HepG2 (cell line): ENCODE results near the gene VRK3. TPM values are rescaled to one million over a fixed set of nuclear protein-coding genes. Genes with fewer than 3 reads are reported as not detected.

Experiments used
- DMAP1 ChIP-seq: IDR thresholded peaks from 2 replicates; pipeline ENCODE4 v1.6.1; 2016
- ETV5 ChIP-seq: IDR thresholded peaks from 2 replicates; pipeline ENCODE4 v1.6.1; 2018; ENCODE audit warnings: missing biosample characterization, missing genetic modification reagents, inconsistent platforms, borderline replicate concordance
- FOXA3 ChIP-seq: IDR thresholded peaks from 2 replicates; pipeline ENCODE4 v1.6.1; 2016; ENCODE audit warnings: missing genetic modification reagents, missing compliant biosample characterization
- GPBP1L1 ChIP-seq: sonication (generic); formaldehyde crosslinking; IDR thresholded peaks from 2 replicates; pipeline ENCODE4 v1.5.0; 2020; ENCODE audit warnings: mild to moderate bottlenecking, missing genetic modification reagents
- HMGA1 ChIP-seq: sonication (generic); formaldehyde crosslinking; conservative IDR thresholded peaks from 2 replicates; pipeline ENCODE4 v1.4.0; 2020; ENCODE audit warnings: missing genetic modification reagents
- ISX ChIP-seq: sonication (generic); formaldehyde crosslinking; conservative IDR thresholded peaks from 2 replicates; pipeline ENCODE4 v1.5.0; 2020; ENCODE audit warnings: missing genetic modification reagents
- KMT2A ChIP-seq: sonication (generic); formaldehyde crosslinking; IDR thresholded peaks from 2 replicates; pipeline ENCODE4 v1.4.0; 2020; ENCODE audit warnings: missing genetic modification reagents
- REXO4 ChIP-seq: sonication (generic); formaldehyde crosslinking; IDR thresholded peaks from 2 replicates; pipeline ENCODE4 v1.8.0; 2022; ENCODE audit warnings: missing genetic modification reagents, mild to moderate bottlenecking, borderline replicate concordance
- RFX3 ChIP-seq: IDR thresholded peaks from 2 replicates; pipeline ENCODE4 v1.6.1; 2016; ENCODE audit warnings: missing biosample characterization, missing genetic modification reagents
- SATB2 ChIP-seq: sonication (generic); formaldehyde crosslinking; IDR thresholded peaks from 2 replicates; pipeline ENCODE4 v1.5.0; 2020; ENCODE audit warnings: missing genetic modification reagents
- STAT5B ChIP-seq: sonication (generic); formaldehyde crosslinking; IDR thresholded peaks from 2 replicates; pipeline ENCODE4 v1.4.0; 2020; ENCODE audit warnings: missing genetic modification reagents
- TBX3 ChIP-seq: fragments of 450-650 bp; IDR thresholded peaks from 2 replicates; pipeline ENCODE4 v1.6.1; 2017; ENCODE audit warnings: antibody characterized with exemption, mild to moderate bottlenecking, inconsistent platforms, borderline replicate concordance
- THAP8 ChIP-seq: sonication (generic); formaldehyde crosslinking; IDR thresholded peaks from 2 replicates; pipeline ENCODE4 v1.5.1; 2020; ENCODE audit warnings: missing genetic modification reagents, mild to moderate bottlenecking, borderline replicate concordance
- TOE1 ChIP-seq: sonication (generic); formaldehyde crosslinking; IDR thresholded peaks from 2 replicates; pipeline ENCODE4 v1.4.0; 2020; ENCODE audit warnings: mild to moderate bottlenecking, missing genetic modification reagents
- ZBTB10 ChIP-seq: sonication (generic); formaldehyde crosslinking; IDR thresholded peaks from 2 replicates; pipeline ENCODE4 v1.4.0; 2020; ENCODE audit warnings: missing genetic modification reagents, borderline replicate concordance
- ZFYVE20 ChIP-seq: sonication (generic); formaldehyde crosslinking; IDR thresholded peaks from 2 replicates; pipeline ENCODE4 v1.8.0; 2023; ENCODE audit warnings: low read depth, mild to moderate bottlenecking, moderate library complexity, missing genetic modification reagents, borderline replicate concordance
- ZMAT5 ChIP-seq: sonication (generic); formaldehyde crosslinking; IDR thresholded peaks from 2 replicates; pipeline ENCODE4 v1.5.0; 2020; ENCODE audit warnings: mild to moderate bottlenecking, low read depth, missing genetic modification reagents, borderline replicate concordance
- ZNF235 ChIP-seq: sonication (generic); formaldehyde crosslinking; IDR thresholded peaks from 2 replicates; pipeline ENCODE4 v1.8.1; 2023; ENCODE audit warnings: mild to moderate bottlenecking, missing genetic modification reagents, borderline replicate concordance
- ZNF367 ChIP-seq: sonication (generic); formaldehyde crosslinking; IDR thresholded peaks from 2 replicates; pipeline ENCODE4 v1.4.0; 2020; ENCODE audit warnings: missing genetic modification reagents, borderline replicate concordance
- ZNF432 ChIP-seq: sonication (generic); formaldehyde crosslinking; IDR thresholded peaks from 2 replicates; pipeline ENCODE4 v1.5.0; 2020; ENCODE audit warnings: missing genetic modification reagents, mild to moderate bottlenecking, borderline replicate concordance
- ZNF567 ChIP-seq: sonication (generic); formaldehyde crosslinking; IDR thresholded peaks from 2 replicates; pipeline ENCODE4 v1.8.1; 2023; ENCODE audit warnings: mild to moderate bottlenecking, missing genetic modification reagents, borderline replicate concordance
- ZNF619 ChIP-seq: sonication (generic); formaldehyde crosslinking; IDR thresholded peaks from 2 replicates; pipeline ENCODE4 v1.4.0; 2020; ENCODE audit warnings: mild to moderate bottlenecking, missing genetic modification reagents
- ZNF772 ChIP-seq: sonication (generic); formaldehyde crosslinking; IDR thresholded peaks from 2 replicates; pipeline ENCODE4 v1.5.0; 2020; ENCODE audit warnings: mild to moderate bottlenecking, missing genetic modification reagents
- ZNF773 ChIP-seq: sonication (generic); formaldehyde crosslinking; IDR thresholded peaks from 2 replicates; pipeline ENCODE4 v1.4.0; 2020; ENCODE audit warnings: missing genetic modification reagents, borderline replicate concordance
- ZNF775 ChIP-seq: sonication (generic); formaldehyde crosslinking; IDR thresholded peaks from 2 replicates; pipeline ENCODE4 v1.4.0; 2020; ENCODE audit warnings: missing genetic modification reagents, mild to moderate bottlenecking, moderate library complexity, borderline replicate concordance
- ZNF879 ChIP-seq: sonication (generic); formaldehyde crosslinking; IDR thresholded peaks from 2 replicates; pipeline ENCODE4 v1.8.1; 2023; ENCODE audit warnings: missing genetic modification reagents
- ZSCAN22 ChIP-seq: sonication (generic); formaldehyde crosslinking; IDR thresholded peaks from 2 replicates; pipeline ENCODE4 v1.4.0; 2020; ENCODE audit warnings: mild to moderate bottlenecking, missing genetic modification reagents
- ZSCAN25 ChIP-seq: sonication (generic); formaldehyde crosslinking; IDR thresholded peaks from 2 replicates; pipeline ENCODE4 v1.8.0; 2022; ENCODE audit warnings: mild to moderate bottlenecking, missing genetic modification reagents
- polyA plus RNA-seq, 8 experiments: library from polyadenylated mRNA; depleted of rRNA in 3 of 8; stranded (reverse) in 7 of 8; unstranded in 1 of 8; fragments of >200 nt; fragmentation: Illumina TruSeq in 4 of 8; extraction: Trizol in 4 of 8; gene quantifications; 2 replicates each; pipeline versions ENCODE4 v1.2.1 to v1.2.3, GENCODE V29; 2011 to 2016; ENCODE audit warnings: low read depth in 4 of 8, missing spikeins in 1 of 8, mixed read lengths in 1 of 8; ENCODE audit not compliant: insufficient read depth in 1 of 8
- total RNA-seq, 5 experiments: library from RNA; depleted of rRNA; stranded (reverse); fragments of >200 nt; fragmentation: Illumina TruSeq; extraction: Trizol; gene quantifications; 2 replicates each; pipeline ENCODE4 v1.2.3, GENCODE V29; 2016; ENCODE audit warnings: low read depth in 1 of 5

VRK3 gene
- total and polyA plus RNA-seq, 2 of the 13 experiments (the other 11 are each of a cell fraction or from before 2014, with no cell fraction given): 23.8 to 28.3 TPM

GRCh38 chr19:49987159-49987698 is 37.9 kb downstream of the VRK3 start (continued):
- TF ChIP-seq RFX3 (CRISPR knock-in tag): peak; percentile 80
- TF ChIP-seq THAP8 (CRISPR knock-in tag): peak; percentile 100
- peak; percentile 95 for TF ChIP-seq ETV5
- peak; percentile 98 for TF ChIP-seq ZNF432
- TF ChIP-seq ZNF879 (CRISPR knock-in tag): peak; percentile 100
- TF ChIP-seq ZNF567 (CRISPR knock-in tag): peak; percentile 100
- peak; percentile 100 for TF ChIP-seq ISX (CRISPR knock-in tag)
- TF ChIP-seq FOXA3 (CRISPR knock-in tag): peak; percentile 89
- peak; percentile 100 for TF ChIP-seq TOE1 (CRISPR knock-in tag)
- TF ChIP-seq TBX3: no peak
- TF ChIP-seq ZBTB10: peak; percentile 99
- peak; percentile 99 for TF ChIP-seq ZNF775 (CRISPR knock-in tag)
- peak; percentile 96 for TF ChIP-seq ZSCAN22 (CRISPR knock-in tag)
- peak; percentile 100 for TF ChIP-seq ZNF773
- peak; percentile 100 for TF ChIP-seq ZNF772 (CRISPR knock-in tag)
- peak; percentile 93; the same call in 1 of the 2 replicates for TF ChIP-seq DMAP1 (CRISPR knock-in tag)
- peak; percentile 100 for TF ChIP-seq SATB2 (CRISPR knock-in tag)
- TF ChIP-seq ZNF235 (CRISPR knock-in tag): peak; percentile 100
- TF ChIP-seq ZFYVE20 (CRISPR knock-in tag): peak; percentile 100
- TF ChIP-seq ZMAT5 (CRISPR knock-in tag): peak; percentile 99
- peak; percentile 98 for TF ChIP-seq ZNF619 (CRISPR knock-in tag)
- TF ChIP-seq ZNF367: peak; percentile 100
- no peak for TF ChIP-seq GPBP1L1 (CRISPR knock-in tag)
- peak; percentile 100 for TF ChIP-seq REXO4 (CRISPR knock-in tag)
- no peak for TF ChIP-seq HMGA1 (CRISPR knock-in tag)
- peak; percentile 100 for TF ChIP-seq STAT5B (CRISPR knock-in tag)
- peak; percentile 97 for TF ChIP-seq KMT2A (CRISPR knock-in tag)
- peak; percentile 98 for TF ChIP-seq ZSCAN25 (CRISPR knock-in tag)
